Measurements from ENCODE around the gene ITGB1BP2. TPM values are rescaled to one million over a fixed set of nuclear protein-coding genes. Genes with fewer than 3 reads are reported as not detected.

The ITGB1BP2 gene
- polyA plus RNA-seq, 1 of the 3 experiments (the other 2 are of a cell fraction), result 1.7 TPM

GRCh38 chrX:71320126-71320525 lies 18.6 kb downstream of the ITGB1BP2 start:
- no peaks in the 10 kb centered on the region for H3K9me2 ChIP-seq
- H3K9ac ChIP-seq, result no peak overlapping the region
- H4K20me1 ChIP-seq (ENCODE audit: insufficient read depth), result no peaks in the 10 kb centered on the region
- TF ChIP-seq RFX5 (IDR thresholded peaks at IDR 0.05; ENCODE audit: low read length) (no peak), GATA2 (CRISPR knock-in tag; IDR thresholded peaks at IDR 0.05) (no peak), ELF1 (IDR thresholded peaks at IDR 0.05) (no peak), RXRA (IDR thresholded peaks at IDR 0.05; ENCODE audit: borderline replicate concordance, low read depth) (no peak), FOXJ3 (CRISPR knock-in tag; IDR thresholded peaks at IDR 0.05) (no peak), RCOR1 (IDR thresholded peaks at IDR 0.05; ENCODE audit: low read length) (no peak), CHD2 (IDR thresholded peaks at IDR 0.05; ENCODE audit: low read length, partially characterized antibody) (no peak), EP300 (IDR thresholded peaks at IDR 0.05; ENCODE audit: borderline replicate concordance in 1 of 2, low read depth in 1 of 2, low read length in 1 of 2) (no peak), TCF12 (IDR thresholded peaks at IDR 0.05) (no peak), YY1 (IDR thresholded peaks at IDR 0.05; ENCODE audit: low read depth) (no peak)
- TF ChIP-seq, protein P1, sequence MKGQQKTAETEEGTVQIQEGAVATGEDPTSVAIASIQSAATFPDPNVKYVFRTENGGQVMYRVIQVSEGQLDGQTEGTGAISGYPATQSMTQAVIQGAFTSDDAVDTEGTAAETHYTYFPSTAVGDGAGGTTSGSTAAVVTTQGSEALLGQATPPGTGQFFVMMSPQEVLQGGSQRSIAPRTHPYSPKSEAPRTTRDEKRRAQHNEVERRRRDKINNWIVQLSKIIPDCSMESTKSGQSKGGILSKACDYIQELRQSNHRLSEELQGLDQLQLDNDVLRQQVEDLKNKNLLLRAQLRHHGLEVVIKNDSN (IDR thresholded peaks at IDR 0.05; ENCODE audit: borderline replicate concordance, low read depth), result no peak
- TF ChIP-seq, protein P2, sequence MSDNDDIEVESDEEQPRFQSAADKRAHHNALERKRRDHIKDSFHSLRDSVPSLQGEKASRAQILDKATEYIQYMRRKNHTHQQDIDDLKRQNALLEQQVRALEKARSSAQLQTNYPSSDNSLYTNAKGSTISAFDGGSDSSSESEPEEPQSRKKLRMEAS (IDR thresholded peaks at IDR 0.05; ENCODE audit: low read depth), result no peak
- TF ChIP-seq, protein P3, sequence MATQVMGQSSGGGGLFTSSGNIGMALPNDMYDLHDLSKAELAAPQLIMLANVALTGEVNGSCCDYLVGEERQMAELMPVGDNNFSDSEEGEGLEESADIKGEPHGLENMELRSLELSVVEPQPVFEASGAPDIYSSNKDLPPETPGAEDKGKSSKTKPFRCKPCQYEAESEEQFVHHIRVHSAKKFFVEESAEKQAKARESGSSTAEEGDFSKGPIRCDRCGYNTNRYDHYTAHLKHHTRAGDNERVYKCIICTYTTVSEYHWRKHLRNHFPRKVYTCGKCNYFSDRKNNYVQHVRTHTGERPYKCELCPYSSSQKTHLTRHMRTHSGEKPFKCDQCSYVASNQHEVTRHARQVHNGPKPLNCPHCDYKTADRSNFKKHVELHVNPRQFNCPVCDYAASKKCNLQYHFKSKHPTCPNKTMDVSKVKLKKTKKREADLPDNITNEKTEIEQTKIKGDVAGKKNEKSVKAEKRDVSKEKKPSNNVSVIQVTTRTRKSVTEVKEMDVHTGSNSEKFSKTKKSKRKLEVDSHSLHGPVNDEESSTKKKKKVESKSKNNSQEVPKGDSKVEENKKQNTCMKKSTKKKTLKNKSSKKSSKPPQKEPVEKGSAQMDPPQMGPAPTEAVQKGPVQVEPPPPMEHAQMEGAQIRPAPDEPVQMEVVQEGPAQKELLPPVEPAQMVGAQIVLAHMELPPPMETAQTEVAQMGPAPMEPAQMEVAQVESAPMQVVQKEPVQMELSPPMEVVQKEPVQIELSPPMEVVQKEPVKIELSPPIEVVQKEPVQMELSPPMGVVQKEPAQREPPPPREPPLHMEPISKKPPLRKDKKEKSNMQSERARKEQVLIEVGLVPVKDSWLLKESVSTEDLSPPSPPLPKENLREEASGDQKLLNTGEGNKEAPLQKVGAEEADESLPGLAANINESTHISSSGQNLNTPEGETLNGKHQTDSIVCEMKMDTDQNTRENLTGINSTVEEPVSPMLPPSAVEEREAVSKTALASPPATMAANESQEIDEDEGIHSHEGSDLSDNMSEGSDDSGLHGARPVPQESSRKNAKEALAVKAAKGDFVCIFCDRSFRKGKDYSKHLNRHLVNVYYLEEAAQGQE (IDR thresholded peaks at IDR 0.05; ENCODE audit: low read depth, low read length), result no peak
- TF ChIP-seq, protein P4, sequence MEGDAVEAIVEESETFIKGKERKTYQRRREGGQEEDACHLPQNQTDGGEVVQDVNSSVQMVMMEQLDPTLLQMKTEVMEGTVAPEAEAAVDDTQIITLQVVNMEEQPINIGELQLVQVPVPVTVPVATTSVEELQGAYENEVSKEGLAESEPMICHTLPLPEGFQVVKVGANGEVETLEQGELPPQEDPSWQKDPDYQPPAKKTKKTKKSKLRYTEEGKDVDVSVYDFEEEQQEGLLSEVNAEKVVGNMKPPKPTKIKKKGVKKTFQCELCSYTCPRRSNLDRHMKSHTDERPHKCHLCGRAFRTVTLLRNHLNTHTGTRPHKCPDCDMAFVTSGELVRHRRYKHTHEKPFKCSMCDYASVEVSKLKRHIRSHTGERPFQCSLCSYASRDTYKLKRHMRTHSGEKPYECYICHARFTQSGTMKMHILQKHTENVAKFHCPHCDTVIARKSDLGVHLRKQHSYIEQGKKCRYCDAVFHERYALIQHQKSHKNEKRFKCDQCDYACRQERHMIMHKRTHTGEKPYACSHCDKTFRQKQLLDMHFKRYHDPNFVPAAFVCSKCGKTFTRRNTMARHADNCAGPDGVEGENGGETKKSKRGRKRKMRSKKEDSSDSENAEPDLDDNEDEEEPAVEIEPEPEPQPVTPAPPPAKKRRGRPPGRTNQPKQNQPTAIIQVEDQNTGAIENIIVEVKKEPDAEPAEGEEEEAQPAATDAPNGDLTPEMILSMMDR (IDR thresholded peaks at IDR 0.05), result no peak
- peaks cover 10% of the 10 kb centered on the region for H3F3A ChIP-seq (replicated peaks; ENCODE audit: insufficient read depth)
- 95% methylated on average over 1 of the region's 1 CpG for WGBS (ENCODE audit: low lambda C conversion rate)
- CTCF ChIA-PET, result interaction anchor here (0.6 kb wide), 1 partner anchor 443 kb away, joined by 3 read pairs; no protein-coding TSS in a partner anchor
- no peak overlapping the region for H3K4me2 ChIP-seq
- H3K4me3 ChIP-seq (ENCODE audit: low read depth in 2 of 2, low read length in 1 of 2), result no peak overlapping the region
- H3K27ac ChIP-seq (ENCODE audit: low read depth in 2 of 2, low read length in 1 of 2), result no peak overlapping the region
- DNase-seq, result no peak
- no peaks in the 10 kb centered on the region for H3K4me1 ChIP-seq (ENCODE audit: control insufficient read depth in 1 of 2, insufficient read depth in 2 of 2, low read depth in 1 of 2, low read length in 1 of 2)
- H3K36me3 ChIP-seq (replicated peaks in 1 of 2; ENCODE audit: control insufficient read depth in 1 of 2, insufficient read depth in 2 of 2, low read length in 1 of 2), result no peaks in the 10 kb centered on the region
- H3K9me3 ChIP-seq, result no peaks in the 10 kb centered on the region
- H2AFZ ChIP-seq (ENCODE audit: low read depth), result no peak overlapping the region
- H3K27me3 ChIP-seq (ENCODE audit: insufficient read depth), result no peaks in the 10 kb centered on the region
- no peaks in the 10 kb centered on the region for H3K79me2 ChIP-seq (ENCODE audit: insufficient read depth)
- POLR2A ChIA-PET, result no interaction called here
